Upper lobe of left lung (tissue), 4 donors: ENCODE results near the gene PLXND1.

ENCODE experiments used
- POLR2AphosphoS5 ChIP-seq, 2 donors: sonication (generic); formaldehyde crosslinking; IDR thresholded peaks; one replicate each; pipeline ENCODE4 v1.5.1; 2017; ENCODE audit warnings: antibody characterized with exemption in 2 of 2
- TF ChIP-seq, protein P1 (sequence below), 6 experiments: fragments of 450-650 bp in 4 of 6; fragments of 200-600 bp in 2 of 6; sonication (generic) in 2 of 6; IDR thresholded peaks; one replicate each; pipeline ENCODE4 v1.5.1; 2016 to 2019; ENCODE audit warnings: antibody characterized with exemption in 6 of 6

DNA sequence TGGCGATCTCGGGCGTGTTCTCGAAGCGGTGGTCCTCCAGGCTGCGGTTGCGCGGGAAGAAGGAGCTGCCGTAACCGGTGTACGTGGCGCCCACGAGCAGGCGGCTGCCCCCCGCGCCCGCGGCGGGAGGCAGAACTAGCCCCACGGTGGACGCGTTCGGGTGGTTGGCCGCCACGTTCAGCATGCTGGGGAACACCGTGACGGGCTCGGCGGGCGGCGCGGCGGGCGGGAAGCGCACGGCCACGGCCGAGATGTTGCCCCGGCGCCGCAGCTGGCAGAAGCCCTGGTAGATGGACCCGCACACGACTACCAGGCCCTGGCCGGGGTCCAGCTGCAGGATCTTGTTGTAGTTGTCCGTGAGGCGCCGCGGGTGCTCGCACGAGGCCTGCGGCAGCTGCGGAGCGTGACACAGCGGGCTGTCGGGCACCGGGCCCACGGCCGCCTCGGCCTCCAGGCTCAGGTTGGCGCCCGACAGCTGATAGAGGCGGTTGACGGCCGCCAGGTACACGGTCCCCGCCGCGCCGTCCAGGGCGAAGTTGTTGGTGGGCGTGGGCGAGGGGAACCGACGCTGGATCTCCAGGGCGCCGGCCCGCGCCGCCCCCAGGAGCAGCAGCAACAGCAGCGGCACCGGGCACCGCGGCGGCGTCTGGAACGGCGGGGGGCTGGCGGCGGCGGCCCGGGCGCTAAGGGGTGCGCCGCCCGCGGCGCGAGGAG, 397 bp downstream of the PLXND1 start:
- TF ChIP-seq, protein P1, sequence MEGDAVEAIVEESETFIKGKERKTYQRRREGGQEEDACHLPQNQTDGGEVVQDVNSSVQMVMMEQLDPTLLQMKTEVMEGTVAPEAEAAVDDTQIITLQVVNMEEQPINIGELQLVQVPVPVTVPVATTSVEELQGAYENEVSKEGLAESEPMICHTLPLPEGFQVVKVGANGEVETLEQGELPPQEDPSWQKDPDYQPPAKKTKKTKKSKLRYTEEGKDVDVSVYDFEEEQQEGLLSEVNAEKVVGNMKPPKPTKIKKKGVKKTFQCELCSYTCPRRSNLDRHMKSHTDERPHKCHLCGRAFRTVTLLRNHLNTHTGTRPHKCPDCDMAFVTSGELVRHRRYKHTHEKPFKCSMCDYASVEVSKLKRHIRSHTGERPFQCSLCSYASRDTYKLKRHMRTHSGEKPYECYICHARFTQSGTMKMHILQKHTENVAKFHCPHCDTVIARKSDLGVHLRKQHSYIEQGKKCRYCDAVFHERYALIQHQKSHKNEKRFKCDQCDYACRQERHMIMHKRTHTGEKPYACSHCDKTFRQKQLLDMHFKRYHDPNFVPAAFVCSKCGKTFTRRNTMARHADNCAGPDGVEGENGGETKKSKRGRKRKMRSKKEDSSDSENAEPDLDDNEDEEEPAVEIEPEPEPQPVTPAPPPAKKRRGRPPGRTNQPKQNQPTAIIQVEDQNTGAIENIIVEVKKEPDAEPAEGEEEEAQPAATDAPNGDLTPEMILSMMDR (IDR thresholded peaks at IDR 0.05), result peak in 1 of 6 experiments; percentile 21
- TF ChIP-seq POLR2AphosphoS5 (IDR thresholded peaks at IDR 0.05), result peak in 1 of 2 donors; percentile 9
